AG20443 (cell line): Measurements from ENCODE around the gene KDM2A.
A peak's percentile ranks its signal among the peaks of the same experiment; 100 is the strongest.

Experiments used
- DNase-seq: peaks from one replicate; pipeline ENCODE4 v3.0.0; 2012; ENCODE audit warnings: low spot score, mixed read lengths

KDM2A gene

DNA sequence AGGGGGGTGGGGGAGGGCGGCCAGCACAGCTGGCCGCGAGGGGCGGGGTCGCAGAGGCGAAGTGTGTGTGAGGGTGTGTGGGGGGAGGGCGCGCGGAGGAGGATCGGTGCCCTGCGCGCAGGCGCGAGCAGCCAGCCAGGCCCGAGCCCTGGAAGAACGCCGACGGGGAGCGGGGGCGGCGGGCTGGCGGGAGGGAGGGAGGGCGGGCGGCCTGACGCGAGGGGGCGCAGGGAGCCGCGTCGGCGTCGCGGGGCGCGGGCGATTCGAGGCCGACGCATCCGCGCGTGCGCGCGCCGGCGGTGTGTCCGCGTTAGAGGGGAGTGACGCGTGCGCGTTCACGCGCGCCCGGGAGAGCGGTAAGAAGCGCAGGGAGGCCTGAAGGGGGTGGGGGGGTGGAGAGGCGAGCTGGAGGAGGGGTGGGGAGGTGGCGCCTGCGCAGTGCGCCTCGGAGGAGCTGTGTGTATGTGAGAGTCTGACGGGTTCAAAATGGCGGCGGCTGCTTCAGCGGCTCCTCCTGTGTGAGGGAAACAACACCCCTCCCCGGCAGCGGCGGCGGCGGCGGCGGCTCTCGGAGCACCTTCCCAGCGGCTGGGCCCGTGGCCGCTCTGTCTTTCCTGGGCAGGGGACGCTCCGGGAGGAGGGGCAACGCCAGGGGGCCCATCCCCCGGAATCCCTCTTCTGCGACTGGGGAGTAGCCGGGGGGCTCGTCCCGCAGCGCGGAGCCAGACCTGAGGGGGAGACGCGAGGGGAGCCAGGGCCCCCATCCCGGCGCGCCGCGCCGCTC lies at the start of gene KDM2A:
KDM2A (plus strand) TSS at position 463 of the 784 bp plus-strand sequence. CDS start 2,054 bp downstream, outside the sequence.
- DNase-seq: peak; percentile 100

DNA sequence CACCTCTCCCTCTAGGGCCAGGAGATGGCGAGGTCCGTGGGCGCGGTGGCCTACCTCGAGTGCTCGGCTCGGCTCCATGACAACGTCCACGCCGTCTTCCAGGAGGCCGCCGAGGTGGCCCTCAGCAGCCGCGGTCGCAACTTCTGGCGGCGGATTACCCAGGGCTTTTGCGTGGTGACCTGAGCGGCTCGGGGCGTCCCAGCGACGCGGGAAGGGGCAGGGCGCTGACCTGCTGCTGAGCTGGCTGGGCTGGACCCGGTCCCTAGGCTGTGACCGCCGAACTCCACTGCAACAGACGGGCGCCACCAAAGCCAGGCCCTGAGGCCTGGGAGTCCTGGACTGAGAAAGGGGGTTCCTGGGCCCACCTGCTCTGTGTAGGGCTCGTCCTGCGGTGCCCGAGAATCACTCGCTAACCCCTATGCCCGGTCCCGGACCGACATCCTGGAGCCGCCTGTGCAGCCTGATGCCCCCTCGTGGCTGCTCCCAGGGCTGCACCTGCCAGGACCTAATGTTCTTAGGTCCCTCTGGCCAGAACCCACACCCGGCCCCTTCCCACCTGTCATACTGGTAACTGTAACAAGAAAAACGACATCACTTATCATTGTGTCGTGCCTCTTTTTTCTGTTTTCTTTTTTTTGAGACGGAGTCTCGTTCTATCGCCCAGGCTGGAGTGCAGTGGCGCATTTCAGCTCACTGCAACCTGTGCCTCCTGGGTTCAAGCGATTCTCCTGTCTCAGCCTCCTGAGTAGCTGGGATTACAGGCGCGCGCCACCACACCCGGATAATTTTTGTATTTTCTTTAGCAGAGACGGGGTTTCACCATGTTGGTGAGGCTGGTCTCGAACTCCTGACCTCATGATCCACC lies 47.4 kb upstream of the KDM2A start:
- peak; percentile 93 for DNase-seq

GRCh38 chr11:67072295-67072694 lies 46.8 kb upstream of the KDM2A start:
- no peak for DNase-seq

- no peak for DNase-seq
These were observed 45.2 kb upstream of the KDM2A start for GRCh38 chr11:67073908-67074307.

- DNase-seq: no peak
These were observed 42.9 kb upstream of the KDM2A start for GRCh38 chr11:67076202-67076601.

DNA sequence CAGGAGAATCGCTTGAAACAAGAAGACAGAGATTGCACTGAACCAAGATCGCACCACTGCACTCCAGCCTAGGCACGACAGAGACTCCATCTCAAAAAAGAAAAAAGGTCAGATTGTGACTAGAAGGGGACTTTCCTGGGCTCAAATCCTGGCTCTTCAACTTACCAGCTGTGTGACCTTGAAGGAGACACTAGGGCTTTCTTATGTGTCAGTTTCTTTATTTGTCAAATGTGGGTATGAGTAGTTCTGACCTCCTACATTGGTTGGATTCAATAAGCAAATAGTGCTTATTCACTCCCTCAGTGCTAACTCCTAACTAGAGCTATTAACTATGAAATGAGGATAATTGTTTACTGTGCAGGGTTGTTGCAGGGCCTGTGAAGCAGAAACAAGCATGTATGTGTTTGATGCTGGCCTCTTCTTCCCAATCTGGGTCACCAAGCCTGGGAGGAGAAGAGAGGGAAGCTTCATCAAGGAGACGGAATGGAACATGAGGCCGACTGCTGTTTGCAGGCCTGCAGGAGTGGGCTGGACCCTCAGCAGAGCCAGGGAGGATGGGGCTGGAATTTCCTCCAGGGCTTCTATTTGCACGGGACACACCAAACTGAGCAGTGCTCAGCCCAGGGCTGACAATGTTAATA lies 39.9 kb upstream of the KDM2A start:
- no peak for DNase-seq

DNA sequence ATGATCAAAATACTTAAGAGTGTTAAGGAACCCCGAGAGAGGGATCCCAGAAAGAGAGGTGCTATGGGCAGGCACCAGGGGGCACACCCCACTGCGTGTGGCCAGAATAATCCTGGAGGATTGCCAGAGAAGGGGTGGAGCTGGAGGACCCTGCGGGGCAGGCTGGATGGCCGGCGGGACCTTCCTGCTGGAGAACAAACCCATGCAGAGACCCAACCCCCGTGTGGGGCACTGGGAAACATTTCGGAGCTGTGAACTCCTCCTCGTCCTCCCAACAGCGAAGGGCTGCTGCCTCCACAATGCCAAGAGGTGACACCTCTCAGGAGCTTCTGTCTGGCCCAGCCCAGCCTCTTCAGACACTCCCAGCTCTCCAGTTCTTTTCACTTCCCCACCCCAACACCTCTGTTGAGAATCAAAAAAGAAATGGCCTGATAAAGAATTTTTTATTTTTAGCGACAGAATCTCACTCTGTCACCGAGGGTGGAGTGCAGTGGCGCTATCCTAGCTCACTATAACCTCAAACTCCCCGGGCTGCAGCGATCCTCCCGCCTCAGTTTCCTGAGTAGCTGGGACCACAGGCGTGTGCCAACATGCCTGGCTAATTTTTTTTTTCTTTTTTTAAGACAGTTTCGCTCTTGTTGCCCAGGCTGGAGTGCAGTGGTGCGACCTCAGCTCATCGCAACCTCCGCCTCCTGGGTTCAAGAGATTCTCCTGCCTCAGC lies 36.8 kb upstream of the KDM2A start:
- no peak for DNase-seq

GRCh38 chr11:67083786-67084366 lies 35.2 kb upstream of the KDM2A start:
- DNase-seq: no peak

GRCh38 chr11:67085617-67086016 lies 33.4 kb upstream of the KDM2A start:
- DNase-seq: no peak

DNA sequence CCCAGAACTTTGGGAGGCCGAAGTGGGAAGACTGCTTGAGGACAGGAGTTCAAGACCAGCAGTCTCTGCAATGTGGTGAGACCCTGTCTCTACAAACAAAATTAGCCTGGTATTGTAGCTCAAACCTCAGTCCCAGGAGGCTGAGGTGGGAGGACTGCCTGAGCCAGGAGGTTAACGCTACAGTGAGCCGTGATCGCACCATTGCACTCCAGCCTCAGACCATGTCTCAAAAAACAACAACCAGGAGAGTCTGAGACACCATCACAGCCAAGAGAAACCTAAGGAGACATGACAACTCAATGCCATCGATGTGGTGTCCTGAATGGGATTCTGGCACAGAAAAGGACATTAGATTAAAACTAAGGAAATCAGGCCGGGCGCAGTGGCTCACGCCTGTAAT lies 28.3 kb upstream of the KDM2A start:
- DNase-seq: no peak

DNA sequence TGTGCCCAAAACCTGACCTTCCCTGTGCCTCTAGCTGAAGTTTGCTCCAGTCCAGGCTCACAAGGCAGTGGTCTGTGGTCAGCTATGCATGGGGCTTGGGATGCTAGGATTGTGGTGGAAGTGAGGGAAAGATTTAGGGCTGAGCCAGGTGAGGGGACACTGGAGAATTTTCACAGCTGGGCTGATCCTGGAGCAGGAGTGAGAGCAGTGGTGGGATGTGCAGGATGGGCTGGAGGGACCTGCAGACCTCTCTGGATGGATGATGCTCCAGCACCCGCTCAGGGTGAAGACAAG lies 23.9 kb upstream of the KDM2A start:
- DNase-seq: no peak

- no peak for DNase-seq
These were observed 20.1 kb upstream of the KDM2A start for GRCh38 chr11:67098799-67099429.

DNA sequence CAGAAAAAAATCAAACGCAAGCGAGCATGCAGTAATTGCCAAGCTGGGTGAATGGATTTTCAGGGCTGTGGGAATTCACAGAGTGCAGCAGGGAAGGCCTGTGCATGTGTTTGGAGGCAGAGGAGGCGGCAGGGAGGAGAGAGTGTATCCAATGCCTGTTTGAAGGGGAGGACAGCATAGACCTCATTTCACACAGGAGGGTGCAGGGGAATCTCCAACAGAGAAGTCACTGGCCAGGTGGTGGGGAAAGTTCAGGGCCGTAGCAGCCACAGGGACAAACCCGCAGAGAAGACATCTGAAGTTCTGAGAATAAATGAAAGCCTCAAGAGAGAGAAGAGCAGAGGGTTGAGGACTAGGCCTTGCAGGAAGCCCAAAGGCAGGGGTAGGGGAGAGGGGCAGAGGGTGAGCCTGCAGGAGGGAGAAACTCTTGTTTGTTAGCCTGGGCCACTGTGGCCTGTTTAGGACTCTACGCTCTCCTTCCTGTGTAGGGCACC lies 19.2 kb upstream of the KDM2A start:
- DNase-seq: no peak

DNA sequence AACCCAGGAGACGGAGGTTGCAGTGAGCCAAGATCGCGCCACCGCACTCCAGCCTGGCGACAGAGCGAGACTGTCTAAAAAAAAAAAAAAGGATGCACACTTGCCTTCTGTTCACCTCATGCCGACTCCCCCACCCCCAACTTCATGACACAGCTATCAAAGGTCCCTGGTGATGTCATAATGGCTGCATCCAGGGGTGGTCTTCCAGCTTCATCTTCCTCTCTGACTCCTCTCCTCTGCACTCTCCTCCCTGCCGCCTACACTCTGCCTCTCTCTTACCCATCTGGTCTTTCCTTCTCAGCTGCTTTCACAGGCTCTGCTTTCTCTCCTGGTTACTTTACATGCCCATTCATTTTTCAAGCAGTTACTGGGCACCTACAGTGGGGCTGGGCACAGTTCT lies 16.4 kb upstream of the KDM2A start:
- DNase-seq: peak; percentile 3

GRCh38 chr11:67105964-67106363 lies 13.1 kb upstream of the KDM2A start:
- no peak for DNase-seq

GRCh38 chr11:67111261-67111660 lies 7.8 kb upstream of the KDM2A start:
- DNase-seq: no peak

DNA sequence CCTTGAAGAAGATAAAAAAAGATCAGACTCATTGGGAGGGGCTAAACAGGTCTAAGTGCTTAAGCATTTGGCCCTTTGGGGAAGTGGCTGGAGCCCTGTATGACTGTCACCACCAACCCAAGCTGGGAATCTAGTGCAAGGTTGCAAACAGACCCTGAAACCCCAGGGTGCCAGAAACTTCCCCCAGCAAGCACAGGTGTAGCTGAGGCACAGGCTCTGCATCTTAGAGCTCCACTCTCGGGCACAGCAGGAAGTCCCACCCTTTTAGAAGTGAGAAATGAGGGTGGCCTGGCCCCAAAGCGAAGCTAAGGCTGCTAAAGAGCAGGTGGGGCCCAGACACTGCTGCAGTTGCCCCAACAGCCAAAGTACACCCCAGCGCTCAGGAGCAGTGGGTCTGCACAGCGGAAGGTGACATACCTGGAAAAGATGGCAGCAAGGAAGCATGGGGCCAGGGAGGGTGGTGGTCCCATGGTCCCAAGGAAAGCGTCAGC lies 5.8 kb upstream of the KDM2A start:
- DNase-seq: no peak

- no peak for DNase-seq
These were observed 4.7 kb upstream of the KDM2A start for GRCh38 chr11:67114275-67114896.

GRCh38 chr11:67116758-67117105 lies 2.3 kb upstream of the KDM2A start:
- DNase-seq: no peak

- DNase-seq: no peak
These were observed 1.9 kb upstream of the KDM2A start for GRCh38 chr11:67117176-67117575.
